GM18520 (cell line): Measurements from ENCODE around the gene TAF3.

Experiments used
- ATAC-seq: cut with Tn5 transposase; IDR thresholded peaks from one replicate; pipeline ENCODE4 v1.9.1; 2021; ENCODE audit not compliant: unreplicated experiment

Gene TAF3

GRCh38 chr10:7965457-7965856, 147.2 kb downstream of the TAF3 start:
- no peak for ATAC-seq

GRCh38 chr10:7967035-7967434, 148.7 kb downstream of the TAF3 start:
- no peak for ATAC-seq

GRCh38 chr10:7968510-7969112, 150.3 kb downstream of the TAF3 start:
- ATAC-seq: no peak

GRCh38 chr10:7969623-7970022, 151.3 kb downstream of the TAF3 start:
- no peak for ATAC-seq

DNA sequence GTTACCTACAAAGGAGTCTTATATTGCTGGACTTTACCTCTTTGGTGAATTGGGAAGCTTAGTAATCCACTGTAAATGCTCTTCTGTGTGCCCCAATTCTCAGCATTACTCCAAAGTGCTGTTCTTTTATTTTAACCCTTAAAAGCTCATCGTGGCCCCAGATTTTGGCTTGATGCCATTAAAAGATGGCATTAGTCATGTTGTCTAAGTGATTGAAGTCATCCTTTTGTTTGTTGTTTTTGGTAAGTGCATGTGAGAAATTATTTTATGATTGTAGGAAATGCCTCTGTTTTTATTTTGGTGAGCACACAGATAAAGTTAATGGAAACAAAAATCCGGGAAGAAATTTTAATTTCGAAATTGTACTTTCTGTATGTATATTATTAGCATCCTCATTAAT, 153.6 kb downstream of the TAF3 start:
- no peak for ATAC-seq

DNA sequence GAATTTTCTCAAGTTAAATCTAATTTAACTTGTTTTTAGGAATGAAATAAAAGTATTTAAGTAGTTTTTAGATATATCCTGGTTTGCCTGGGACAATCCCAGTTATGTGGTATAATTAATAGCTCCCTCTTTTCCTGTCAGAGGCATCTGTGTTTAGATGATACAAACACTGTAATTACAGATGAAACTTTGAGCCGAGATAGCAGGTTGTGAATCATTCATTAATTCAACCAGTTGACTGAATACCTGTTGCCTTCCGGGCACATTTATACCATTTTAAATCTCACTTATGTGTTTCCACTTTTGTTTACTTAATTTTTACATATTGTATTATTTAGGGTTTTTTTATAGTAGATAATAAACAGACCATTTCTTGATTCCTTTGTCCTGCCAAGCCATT, 154.1 kb downstream of the TAF3 start:
- ATAC-seq: no peak

DNA sequence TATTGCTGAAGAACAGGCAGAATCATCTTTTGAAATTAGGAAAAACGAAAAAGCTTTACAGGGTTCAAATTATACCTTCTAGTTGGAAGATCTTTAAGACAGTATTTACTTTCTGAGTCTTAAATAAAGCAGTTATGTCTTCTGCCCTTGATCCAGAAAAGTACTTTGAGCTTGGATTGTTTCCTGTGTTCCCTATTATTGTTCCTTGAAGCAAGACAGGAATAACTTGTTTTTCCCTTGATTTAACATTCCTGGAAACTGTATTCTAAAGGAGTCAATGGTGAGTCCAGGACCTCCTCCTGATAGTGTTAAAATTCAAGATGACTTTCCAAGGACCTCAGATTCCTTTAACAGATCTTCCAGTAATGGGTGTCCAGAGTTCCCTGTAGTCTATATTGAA, 161.9 kb downstream of the TAF3 start:
- ATAC-seq: no peak

DNA sequence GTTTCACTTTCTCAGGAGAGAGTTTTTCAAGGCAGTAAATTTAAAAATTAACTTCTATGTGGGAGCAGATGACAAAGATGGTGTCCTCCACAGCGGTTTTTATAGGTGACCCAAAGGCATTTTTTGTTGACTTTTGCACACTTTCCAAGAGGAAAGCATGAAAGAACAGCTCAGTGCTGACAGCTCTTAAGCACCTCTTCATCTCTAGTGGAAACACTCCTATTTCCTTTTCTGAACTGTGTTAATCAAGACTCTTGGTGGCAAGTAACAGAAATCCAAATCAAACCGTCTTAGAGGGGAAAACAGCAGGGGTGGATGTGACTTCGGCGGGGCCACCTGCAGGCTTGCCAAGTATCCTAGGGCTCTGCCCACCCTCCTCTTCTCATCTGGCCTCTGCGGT, 164.4 kb downstream of the TAF3 start:
- ATAC-seq: no peak

GRCh38 chr10:7984325-7984724, 166.0 kb downstream of the TAF3 start:
- no peak for ATAC-seq

- ATAC-seq: no peak
Observed at GRCh38 chr10:7984896-7985295, 166.6 kb downstream of the TAF3 start.

GRCh38 chr10:7986851-7987250, 168.5 kb downstream of the TAF3 start:
- ATAC-seq: no peak

DNA sequence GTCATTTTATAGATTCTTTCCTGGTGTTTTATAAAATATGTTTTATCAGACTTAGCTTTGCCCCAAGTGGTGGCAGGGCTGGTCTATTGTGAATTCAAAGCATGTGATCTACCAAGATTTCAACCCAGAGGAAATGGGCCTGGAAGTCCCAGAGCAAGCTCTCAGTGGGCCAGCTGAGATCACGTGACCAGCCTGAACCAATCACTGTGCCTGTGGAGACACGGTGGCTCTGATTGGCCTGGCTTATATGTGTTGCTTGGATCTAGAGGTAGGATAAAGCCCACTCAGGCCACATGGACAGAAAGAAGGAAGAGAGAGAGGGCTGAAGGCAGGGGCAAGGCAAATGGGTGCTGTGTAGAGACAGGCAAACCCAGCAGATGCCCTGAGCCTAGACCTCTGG, 170.7 kb downstream of the TAF3 start:
- ATAC-seq: no peak

DNA sequence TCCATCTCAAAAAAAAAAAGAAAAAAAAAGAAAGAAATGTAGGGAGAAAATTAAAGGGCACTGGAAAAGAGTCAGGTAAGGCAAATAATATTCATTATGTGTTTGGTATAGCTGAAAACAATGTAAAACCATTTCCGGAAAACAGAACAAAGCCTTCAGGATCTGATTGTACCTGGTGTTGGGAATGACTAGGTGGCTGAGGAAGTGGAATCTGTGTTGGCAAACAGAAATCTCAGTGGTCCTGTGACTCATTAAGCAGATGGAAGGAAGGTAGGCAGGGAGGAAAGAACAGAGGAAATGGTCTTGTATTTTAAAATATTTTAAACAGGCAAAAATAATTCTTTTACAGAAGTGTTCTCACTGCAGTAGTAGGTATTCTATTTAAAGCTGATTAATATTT, 180.5 kb downstream of the TAF3 start:
- no peak for ATAC-seq

- ATAC-seq: no peak
Observed at GRCh38 chr10:8004469-8005000, 186.2 kb downstream of the TAF3 start.

DNA sequence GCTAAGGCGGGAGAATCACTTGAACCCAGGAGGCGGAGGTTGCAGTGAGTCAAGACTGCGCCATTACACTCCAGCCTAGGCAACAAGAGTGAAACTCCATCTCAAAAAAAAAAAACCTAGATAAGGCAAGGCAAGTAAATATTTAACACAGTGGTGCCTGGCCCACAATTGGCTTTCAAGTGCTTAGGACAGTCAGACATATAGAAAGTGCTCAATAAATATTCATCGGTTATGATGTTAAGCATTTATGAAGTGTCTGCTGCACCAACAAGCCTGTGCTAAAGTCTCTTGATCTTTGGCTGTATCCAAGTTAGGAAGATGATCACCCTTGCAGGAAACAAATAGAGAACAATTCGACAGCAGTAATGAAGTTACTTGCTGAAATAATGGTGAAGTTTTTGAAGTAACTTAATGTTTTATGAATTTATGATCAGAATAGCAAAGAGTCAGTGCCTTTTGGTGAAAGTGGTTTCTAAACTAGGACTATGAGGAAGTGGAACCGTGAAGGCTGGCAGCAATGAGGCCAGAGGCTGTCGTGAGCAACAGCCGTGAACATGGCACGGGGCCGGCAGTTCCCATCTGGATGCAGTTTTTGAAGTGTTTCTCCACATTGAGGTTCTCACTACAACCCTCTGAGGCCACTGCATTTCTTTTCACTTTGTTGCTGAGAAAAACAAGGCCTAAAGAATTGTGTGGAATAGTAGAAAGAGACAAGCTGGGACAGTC, 188.1 kb downstream of the TAF3 start:
- ATAC-seq: peak; percentile 55

DNA sequence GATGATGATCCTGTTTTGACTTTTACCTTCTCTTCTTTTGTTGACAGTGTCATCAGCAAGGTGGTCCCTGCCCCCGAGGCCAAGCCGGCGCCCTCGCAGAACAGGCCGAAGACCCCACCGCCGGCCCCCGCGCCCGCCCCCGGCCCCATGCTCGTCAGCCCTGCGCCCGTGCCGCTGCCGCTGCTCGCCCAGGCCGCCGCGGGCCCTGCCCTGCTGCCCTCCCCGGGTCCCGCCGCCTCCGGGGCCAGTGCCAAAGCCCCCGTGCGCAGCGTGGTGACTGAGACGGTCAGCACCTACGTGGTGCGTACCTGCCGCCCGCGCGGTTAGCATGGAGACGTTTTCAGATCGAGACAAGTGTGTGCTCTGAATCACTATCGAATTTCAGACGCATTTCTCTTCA, 190.7 kb downstream of the TAF3 start:
- ATAC-seq: no peak

- ATAC-seq: no peak
Observed at GRCh38 chr10:8013006-8013405, 194.7 kb downstream of the TAF3 start.

GRCh38 chr10:8013619-8014018, 195.3 kb downstream of the TAF3 start:
- ATAC-seq: no peak

DNA sequence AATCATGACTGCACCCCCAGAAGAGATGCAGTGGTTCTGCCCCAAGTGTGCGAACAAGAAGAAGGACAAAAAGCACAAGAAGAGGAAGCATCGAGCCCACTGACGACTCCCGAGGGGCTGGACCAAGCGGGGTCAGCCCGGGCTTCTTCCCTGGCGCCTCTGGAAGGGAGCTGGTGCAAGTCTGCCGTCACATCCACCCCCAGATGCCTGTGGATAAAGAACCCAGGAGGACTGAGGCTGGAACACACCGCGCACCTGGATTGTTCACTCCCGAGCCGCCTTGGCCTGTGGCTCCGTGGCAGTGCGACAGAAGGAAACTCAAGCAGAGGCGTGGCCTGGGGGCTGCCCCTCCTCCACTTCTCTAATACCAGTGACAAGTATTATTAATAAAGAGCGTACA, 196.3 kb downstream of the TAF3 start:
- ATAC-seq: no peak

DNA sequence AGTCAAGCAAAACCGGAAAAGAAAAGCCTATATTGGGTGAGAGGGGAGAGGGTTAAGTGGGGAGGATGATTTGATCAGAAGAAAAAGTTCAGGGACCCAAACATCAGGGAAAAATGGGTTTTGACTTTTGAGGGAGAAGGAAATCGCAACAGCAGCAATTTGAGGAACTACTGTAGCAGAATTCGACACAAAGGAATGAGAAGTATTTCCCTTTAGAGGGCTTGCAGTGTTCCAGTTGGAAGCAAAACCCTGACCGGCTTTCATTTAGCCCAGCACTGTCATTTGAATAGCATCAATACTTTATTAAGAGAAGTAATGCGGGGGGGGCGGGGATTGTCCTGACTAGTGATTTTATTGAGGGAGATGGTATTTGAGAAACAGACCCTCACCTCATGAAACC, 199.0 kb downstream of the TAF3 start:
- ATAC-seq: no peak

DNA sequence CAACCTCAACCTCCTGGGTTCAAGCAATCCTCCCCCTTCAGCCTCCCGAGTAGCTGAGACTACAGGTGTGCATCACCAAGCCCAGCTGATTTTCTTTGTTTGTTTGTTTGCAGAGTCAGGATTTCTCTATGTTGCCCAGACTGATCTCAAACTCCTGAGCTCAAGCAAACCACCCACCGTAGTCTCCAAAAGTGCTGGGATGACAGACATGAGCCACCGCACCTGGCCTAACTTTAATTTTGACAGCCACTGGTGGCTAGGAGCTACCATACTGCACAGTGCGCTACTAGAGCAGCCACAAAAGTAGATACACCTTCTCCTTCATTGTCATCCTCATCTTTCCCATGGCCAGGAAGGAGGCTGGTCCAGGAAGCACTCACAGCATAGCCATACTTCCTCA, 205.0 kb downstream of the TAF3 start:
- no peak for ATAC-seq

DNA sequence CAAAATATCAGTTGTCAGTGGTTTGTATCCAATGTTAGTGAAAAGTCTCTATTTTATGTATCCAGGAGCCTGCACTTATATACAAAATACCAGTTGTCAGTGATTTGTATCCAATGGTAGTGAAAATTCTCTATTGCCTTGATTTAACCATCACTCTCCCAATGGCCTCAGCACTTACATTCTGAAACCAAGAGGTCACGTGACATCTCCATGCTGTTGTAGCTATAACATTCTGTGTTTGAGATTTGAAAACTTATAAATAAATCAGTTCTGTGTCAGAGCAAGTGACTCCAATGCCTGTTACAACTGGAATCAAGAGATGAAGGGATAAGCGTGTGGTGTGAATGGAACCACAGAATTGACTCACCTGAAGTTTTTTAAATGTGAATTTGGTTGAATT, 205.5 kb downstream of the TAF3 start:
- ATAC-seq: no peak
